CD14-positive monocyte (primary cell): ENCODE results near the gene DPH5. TPM values are rescaled to one million over a fixed set of nuclear protein-coding genes. Genes with fewer than 3 reads are reported as not detected.
"Not testable (repeated sequence)": the region's sequence is repeated elsewhere in the genome, so short reads cannot be mapped to it uniquely, and the experiment has no call there.

Experiments
- DNase-seq, 3 donors: peaks; one replicate each; pipeline ENCODE4 v3.0.0-alpha.2; 2011 to 2022
- H2AFZ ChIP-seq: 2 replicates; pipeline ENCODE4 v1.6.0; 2012; ENCODE audit warnings: mild to moderate bottlenecking, low read depth, low read length, inconsistent platforms; ENCODE audit not compliant: insufficient read depth, poor library complexity, severe bottlenecking
- H3K27ac ChIP-seq, 2 donors: 1 replicate in 1 of 2; 2 replicates in 1 of 2; pipeline ENCODE4 v1.5.1; 2012 to 2013; ENCODE audit warnings: low read length in 2 of 2, control low read depth in 1 of 2, inconsistent platforms in 1 of 2, low read depth in 1 of 2, mild to moderate bottlenecking in 1 of 2
- H3K27me3 ChIP-seq, 2 donors: one replicate each; pipeline versions ENCODE4 v1.6.0 to v1.6.1; 2011 to 2013; ENCODE audit warnings: low read length in 2 of 2; ENCODE audit not compliant: control insufficient read depth in 2 of 2, insufficient read depth in 2 of 2
- H3K36me3 ChIP-seq, 2 donors: replicated peaks in 1 of 2; 1 replicate in 1 of 2; 2 replicates in 1 of 2; pipeline versions ENCODE4 v1.5.1 to v1.6.1; 2012 to 2013; ENCODE audit warnings: low read length in 2 of 2, control low read depth in 1 of 2, inconsistent platforms in 1 of 2, mild to moderate bottlenecking in 1 of 2; ENCODE audit not compliant: insufficient read depth in 2 of 2, control insufficient read depth in 1 of 2
- H3K4me1 ChIP-seq, 2 donors: 1 replicate in 1 of 2; 2 replicates in 1 of 2; pipeline versions ENCODE4 v1.5.1 to v1.6.1; 2012 to 2013; ENCODE audit warnings: low read length in 2 of 2, control low read depth in 1 of 2, inconsistent platforms in 1 of 2, mild to moderate bottlenecking in 1 of 2, moderate library complexity in 1 of 2; ENCODE audit not compliant: insufficient read depth in 2 of 2, control insufficient read depth in 1 of 2
- H3K4me2 ChIP-seq: replicated peaks from 2 replicates; pipeline ENCODE3; 2012; ENCODE audit warnings: low read length, moderate library complexity, mild to moderate bottlenecking; ENCODE audit not compliant: poor library complexity, severe bottlenecking; ENCODE audit errors: extremely low read depth
- H3K4me3 ChIP-seq, 3 experiments: fragments of 200-600 bp in 1 of 3; sonication (generic) in 1 of 3; replicated peaks in 1 of 3; 1 replicate in 2 of 3; 2 replicates in 1 of 3; pipeline ENCODE4 v1.5.1; 2011 to 2013; ENCODE audit warnings: low read length in 3 of 3, mild to moderate bottlenecking in 3 of 3, control low read depth in 2 of 3, low read depth in 2 of 3, inconsistent platforms in 1 of 3, moderate library complexity in 1 of 3
- H3K79me2 ChIP-seq: 2 replicates; pipeline ENCODE4 v1.6.0; 2012; ENCODE audit warnings: mild to moderate bottlenecking, control low read depth, inconsistent platforms, low read length, moderate library complexity; ENCODE audit not compliant: insufficient read depth
- H3K9ac ChIP-seq: 2 replicates; pipeline ENCODE4 v1.6.0; 2017; ENCODE audit warnings: low read length, mild to moderate bottlenecking; ENCODE audit not compliant: insufficient read depth, poor library complexity, severe bottlenecking
- H3K9me3 ChIP-seq, 2 donors: replicated peaks in 1 of 2; 1 replicate in 1 of 2; 2 replicates in 1 of 2; pipeline versions ENCODE4 v1.5.1 to v1.6.1; 2012 to 2013; ENCODE audit warnings: low read length in 2 of 2, control low read depth in 1 of 2; ENCODE audit not compliant: control insufficient read depth in 1 of 2, insufficient read depth in 1 of 2
- H4K20me1 ChIP-seq: 2 replicates; pipeline ENCODE4 v1.6.0; 2012; ENCODE audit warnings: mild to moderate bottlenecking, low read length, control low read depth, moderate library complexity; ENCODE audit not compliant: insufficient read depth
- H3K27ac Mint-ChIP-seq, 7 donors: one replicate each; pipeline ENCODE4 v1.8.0; 2020; ENCODE audit warnings: mild to moderate bottlenecking in 7 of 7, mixed read lengths in 7 of 7, moderate library complexity in 6 of 7, inconsistent platforms in 2 of 7
- H3K27me3 Mint-ChIP-seq, 3 donors: one replicate each; pipeline ENCODE4 v1.8.0; 2021 to 2022; ENCODE audit warnings: low read depth in 3 of 3, mild to moderate bottlenecking in 3 of 3, mixed read lengths in 3 of 3, moderate library complexity in 3 of 3, inconsistent platforms in 1 of 3
- H3K36me3 Mint-ChIP-seq, 2 donors: one replicate each; pipeline ENCODE4 v1.8.0; 2020; ENCODE audit warnings: mixed read lengths in 2 of 2, inconsistent platforms in 1 of 2, mild to moderate bottlenecking in 1 of 2
- H3K4me1 Mint-ChIP-seq: one replicate; pipeline ENCODE4 v1.8.0; 2020; ENCODE audit warnings: mild to moderate bottlenecking, mixed read lengths
- H3K4me3 Mint-ChIP-seq, 2 donors: one replicate each; pipeline ENCODE4 v1.8.0; 2020; ENCODE audit warnings: mild to moderate bottlenecking in 2 of 2, mixed read lengths in 2 of 2, moderate library complexity in 1 of 2
- H3K9me3 Mint-ChIP-seq, 7 donors: one replicate each; pipeline ENCODE4 v1.8.0; 2020 to 2022; ENCODE audit warnings: mixed read lengths in 7 of 7, mild to moderate bottlenecking in 6 of 7, moderate library complexity in 6 of 7, inconsistent platforms in 2 of 7
- CTCF ChIP-seq: fragments of 200-600 bp; IDR thresholded peaks from one replicate; pipeline ENCODE4 v1.8.0; 2022; ENCODE audit warnings: antibody characterized with exemption, mild to moderate bottlenecking
- WGBS: methylation state at CpG from one replicate; pipeline ENCODE4 v1.1.5; 2013; ENCODE audit warnings: missing lambda C conversion rate; ENCODE audit not compliant: insufficient coverage; 5-methylcytosine and 5-hydroxymethylcytosine counted together
- intact Hi-C, 2 donors: fragments of 100-400 bp; cut with micrococcal nuclease; formaldehyde crosslinking; loops; one replicate each; pipeline versions ENCODE4 v1.15.0 to v1.15.1; 2023
- polyA plus RNA-seq, 3 donors: library from polyadenylated mRNA; depleted of rRNA in 1 of 3; unstranded in 2 of 3; stranded (reverse) in 1 of 3; fragments of 300-500 nt in 2 of 3; fragments of >200 nt in 1 of 3; fragmentation: Illumina TruSeq in 2 of 3; gene quantifications; 1 replicate in 2 of 3; 2 replicates in 1 of 3; pipeline ENCODE4 v1.2.3, GENCODE V29; 2012 to 2021

The DPH5 gene
- polyA plus RNA-seq, 3 donors: 10.3 to 14.3 (median 12.0) TPM

GRCh38 chr1:100950337-100950736 is 75.2 kb downstream of the DPH5 start:
- no peak overlapping the region for H2AFZ ChIP-seq
- DNase-seq: no peak
- H3K27me3 ChIP-seq: no peaks in the 10 kb centered on the region
- no peak overlapping the region for H3K27ac ChIP-seq
- intact Hi-C loops: no loop called here
- no peaks in the 10 kb centered on the region for H3K4me1 ChIP-seq
- no peak overlapping the region for H3K4me3 ChIP-seq
- no peak overlapping the region for H3K9ac ChIP-seq
- peaks cover 0 to 6% (median 3%) of the 10 kb centered on the region in 7 donors for H3K9me3 Mint-ChIP-seq
- no peak overlapping the region for H3K27ac Mint-ChIP-seq
- H4K20me1 ChIP-seq: peaks cover 22% of the 10 kb centered on the region
- H3K79me2 ChIP-seq: no peaks in the 10 kb centered on the region
- H3K4me1 Mint-ChIP-seq: peaks cover 8% of the 10 kb centered on the region
- no peaks in the 10 kb centered on the region for H3K27me3 Mint-ChIP-seq
- no peaks in the 10 kb centered on the region for H3K9me3 ChIP-seq
- no peak for TF ChIP-seq CTCF
- peaks cover 19 to 49% of the 10 kb centered on the region in 2 donors for H3K36me3 ChIP-seq
- no peak overlapping the region for H3K4me3 Mint-ChIP-seq
- H3K36me3 Mint-ChIP-seq: peaks cover 49 to 67% of the 10 kb centered on the region in 2 donors
- no peak overlapping the region for H3K4me2 ChIP-seq

- H3K9me3 Mint-ChIP-seq: not testable (repeated sequence)
Measured at GRCh38 chr1:100949515-100950158, 75.9 kb downstream of the DPH5 start.

GRCh38 chr1:100948721-100949405 is 76.7 kb downstream of the DPH5 start:
- H2AFZ ChIP-seq, H3K27me3 ChIP-seq, H3K9me3 Mint-ChIP-seq, H3K27me3 Mint-ChIP-seq, H3K9ac ChIP-seq, H3K4me2 ChIP-seq, H3K79me2 ChIP-seq, H3K4me1 Mint-ChIP-seq, DNase-seq, intact Hi-C loops, H3K9me3 ChIP-seq, H3K4me3 ChIP-seq, H3K4me1 ChIP-seq, H3K4me3 Mint-ChIP-seq: not testable (repeated sequence)
- peaks cover 22% of the 10 kb centered on the region for H4K20me1 ChIP-seq
- H3K36me3 ChIP-seq: peaks cover 19 to 46% of the 10 kb centered on the region in 2 donors
- Mint-ChIP-seq H3K27ac (peak overlapping the region in 2 of 7 donors; percentile 15 to 28), H3K36me3 (peaks cover 52 to 64% of the 10 kb centered on the region in 2 donors)
- H3K27ac ChIP-seq: peak overlapping the region in 1 of 2 donors; percentile 26
- WGBS: 94% methylated on average over 2 of the region's 7 CpGs

More at GRCh38 chr1:100949515-100950158, 75.9 kb downstream of the DPH5 start:
- DNase-seq, H3K4me1 ChIP-seq, H3K4me3 ChIP-seq, H3K79me2 ChIP-seq, H3K9me3 ChIP-seq, H3K9ac ChIP-seq, H3K4me1 Mint-ChIP-seq, intact Hi-C loops, H3K4me2 ChIP-seq, H3K27me3 Mint-ChIP-seq, H2AFZ ChIP-seq, H3K4me3 Mint-ChIP-seq, H3K27me3 ChIP-seq: not testable (repeated sequence)
- WGBS: no CpG with 5 or more reads among the region's 9 CpGs
- Mint-ChIP-seq H3K27ac (peak overlapping the region in 3 of 7 donors; percentile 11 to 19 (median 16)), H3K36me3 (peaks cover 52 to 67% of the 10 kb centered on the region in 2 donors)
- H4K20me1 ChIP-seq: peaks cover 22% of the 10 kb centered on the region
- peaks cover 19 to 49% of the 10 kb centered on the region in 2 donors for H3K36me3 ChIP-seq
- H3K27ac ChIP-seq: peak overlapping the region in 1 of 2 donors; percentile 26

- H3K4me3 Mint-ChIP-seq, DNase-seq, H3K9me3 ChIP-seq, H3K27ac ChIP-seq, H3K9ac ChIP-seq, H2AFZ ChIP-seq, H3K27me3 Mint-ChIP-seq, H3K4me3 ChIP-seq, H3K27ac Mint-ChIP-seq, H3K27me3 ChIP-seq, H3K4me1 ChIP-seq, intact Hi-C loops, H3K4me2 ChIP-seq, H3K79me2 ChIP-seq, H3K9me3 Mint-ChIP-seq: not testable (repeated sequence)
- 100% methylated on average over 1 of the region's 3 CpGs for WGBS
- Mint-ChIP-seq H3K4me1 (peaks cover 16% of the 10 kb centered on the region), H3K36me3 (peaks cover 53 to 61% of the 10 kb centered on the region in 2 donors)
- peaks cover 19 to 39% of the 10 kb centered on the region in 2 donors for H3K36me3 ChIP-seq
- peaks cover 22% of the 10 kb centered on the region for H4K20me1 ChIP-seq
Measured at GRCh38 chr1:100947816-100948215, 77.8 kb downstream of the DPH5 start.
